Middle frontal gyrus (tissue), 1 donor: ENCODE data around the gene SUB1.
"Not testable (repeated sequence)": the region's sequence is repeated elsewhere in the genome, so short reads cannot be mapped to it uniquely, and the experiment has no call there.

ENCODE experiments used
- DNase-seq: peaks from one replicate; pipeline ENCODE4 v3.0.0-alpha.2; 2015; ENCODE audit warnings: low spot score; ENCODE audit errors: extremely low spot score

SUB1 gene

GRCh38 chr5:32585446-32586275 is at the start of gene SUB1:
Gene SUB1, plus strand, starts transcription at chr5:32585557. Its CDS starts 2,956 bp downstream, at chr5:32588513.
- DNase-seq = peak; percentile 93

GRCh38 chr5:32536246-32536645 is 49.1 kb upstream of the SUB1 start:
- no peak for DNase-seq

DNA sequence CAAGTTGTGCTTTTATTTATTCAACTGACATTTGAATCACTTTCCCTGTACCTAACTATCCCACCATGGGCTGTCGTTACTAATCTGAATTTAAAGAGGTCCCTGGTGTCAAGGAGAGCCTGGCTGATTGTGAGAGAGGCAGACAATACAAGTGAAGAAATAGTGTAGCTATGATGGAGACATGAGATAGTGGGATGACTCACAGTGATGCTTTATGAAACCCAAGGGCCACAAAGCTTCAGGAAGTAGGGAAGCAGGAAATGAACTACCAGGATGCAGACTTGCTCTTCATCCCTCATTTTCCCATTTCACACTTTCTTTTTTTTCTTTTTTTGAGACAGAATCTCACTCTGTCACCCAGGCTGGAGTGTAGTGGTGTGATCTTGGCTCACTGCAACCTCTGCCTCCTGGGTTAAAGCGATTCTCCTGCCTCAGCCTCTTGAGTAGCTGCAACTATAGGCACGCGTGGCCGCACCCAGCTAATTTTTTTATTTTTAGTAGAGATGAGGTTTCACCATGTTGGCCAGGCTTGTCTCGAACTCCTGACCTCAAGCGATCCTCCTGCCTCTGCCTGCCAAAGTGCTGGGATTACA is 47.8 kb upstream of the SUB1 start:
- not testable (repeated sequence) for DNase-seq

GRCh38 chr5:32538031-32538547 is 47.3 kb upstream of the SUB1 start:
- no peak for DNase-seq

- DNase-seq = no peak
Observed at GRCh38 chr5:32539981-32540845, 45.1 kb upstream of the SUB1 start.

GRCh38 chr5:32541241-32541640 is 44.1 kb upstream of the SUB1 start:
- no peak for DNase-seq

GRCh38 chr5:32542216-32543059 is 42.9 kb upstream of the SUB1 start:
- DNase-seq = no peak

GRCh38 chr5:32543291-32543690 is 42.1 kb upstream of the SUB1 start:
- DNase-seq = no peak

DNA sequence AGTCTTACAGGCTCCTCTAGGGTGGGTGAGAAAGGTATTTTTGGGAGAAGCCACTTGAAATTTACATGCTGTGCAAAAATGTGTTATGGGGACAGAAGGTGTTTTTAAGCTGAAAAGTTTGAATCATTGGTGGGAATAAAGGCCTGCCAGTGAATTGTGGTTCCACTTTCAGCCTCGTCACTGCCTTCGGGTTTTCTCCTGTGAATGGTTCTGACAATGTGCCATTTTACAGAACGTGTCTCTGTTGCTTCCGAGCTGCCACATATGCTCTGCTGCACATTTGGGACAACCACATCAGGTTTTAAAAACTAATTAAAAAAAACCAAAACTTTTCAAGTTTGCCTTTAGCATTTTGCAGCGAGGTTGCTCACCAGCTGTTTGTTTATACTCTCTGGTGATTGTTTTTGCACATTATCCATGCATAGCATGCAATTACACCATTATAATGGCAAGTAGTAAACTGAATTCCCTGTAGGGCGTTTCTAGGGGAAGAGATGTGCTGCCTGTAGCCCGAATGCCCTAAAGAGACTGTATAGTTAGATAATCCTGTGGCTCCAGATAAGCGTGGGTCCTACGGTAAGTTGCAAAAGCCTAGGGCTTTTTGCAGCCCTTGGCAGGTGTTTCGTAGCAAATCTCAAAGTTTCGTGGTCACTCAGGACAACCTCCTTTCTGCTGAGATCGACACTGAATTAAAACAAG is 40.1 kb upstream of the SUB1 start:
- DNase-seq = peak; percentile 32

GRCh38 chr5:32551194-32551593 is 34.2 kb upstream of the SUB1 start:
- DNase-seq = no peak

DNA sequence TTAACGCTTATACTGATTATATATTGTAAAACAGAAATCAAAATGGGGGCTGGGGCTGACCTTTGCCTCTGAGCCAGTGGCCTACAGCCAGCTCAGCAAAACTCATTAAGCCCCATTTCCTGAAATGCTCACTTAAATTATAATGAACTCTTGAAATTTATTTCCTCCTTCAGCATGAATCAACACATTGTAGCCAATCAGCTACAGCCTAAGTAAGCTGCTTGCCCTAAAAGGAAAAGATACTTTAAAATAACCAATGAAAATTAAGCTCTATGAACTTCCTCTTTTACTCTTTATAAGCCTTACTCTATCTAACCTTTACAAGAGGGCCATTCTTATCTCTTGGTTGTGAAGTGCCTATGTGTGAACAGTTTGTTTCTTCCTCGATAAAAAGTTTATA is 33.5 kb upstream of the SUB1 start:
- no peak for DNase-seq

GRCh38 chr5:32552491-32552890 is 32.9 kb upstream of the SUB1 start:
- DNase-seq = not testable (repeated sequence)

GRCh38 chr5:32552936-32553335 is 32.4 kb upstream of the SUB1 start:
- no peak for DNase-seq

- not testable (repeated sequence) for DNase-seq
Observed at GRCh38 chr5:32554181-32554780, 31.1 kb upstream of the SUB1 start.

DNA sequence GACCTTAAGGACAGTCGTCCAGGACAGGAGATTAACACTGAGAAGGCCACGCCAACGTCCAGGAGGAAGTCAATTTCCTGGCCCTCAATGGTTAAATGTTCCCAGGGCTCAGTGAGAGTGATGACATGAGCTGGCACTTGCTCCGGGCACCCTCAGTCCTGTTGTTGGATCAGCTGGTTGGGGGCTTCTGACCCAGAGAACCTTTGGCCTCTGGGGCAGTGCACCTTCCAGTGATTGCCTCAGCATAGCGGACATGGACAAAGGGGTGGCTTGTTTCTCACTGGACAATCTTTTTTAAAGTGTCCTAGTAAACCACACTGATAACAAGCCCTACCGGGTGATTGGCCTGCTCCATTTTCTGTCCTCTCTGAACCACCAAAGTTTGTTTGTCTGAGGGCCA is 28.8 kb upstream of the SUB1 start:
- DNase-seq = not testable (repeated sequence)

DNA sequence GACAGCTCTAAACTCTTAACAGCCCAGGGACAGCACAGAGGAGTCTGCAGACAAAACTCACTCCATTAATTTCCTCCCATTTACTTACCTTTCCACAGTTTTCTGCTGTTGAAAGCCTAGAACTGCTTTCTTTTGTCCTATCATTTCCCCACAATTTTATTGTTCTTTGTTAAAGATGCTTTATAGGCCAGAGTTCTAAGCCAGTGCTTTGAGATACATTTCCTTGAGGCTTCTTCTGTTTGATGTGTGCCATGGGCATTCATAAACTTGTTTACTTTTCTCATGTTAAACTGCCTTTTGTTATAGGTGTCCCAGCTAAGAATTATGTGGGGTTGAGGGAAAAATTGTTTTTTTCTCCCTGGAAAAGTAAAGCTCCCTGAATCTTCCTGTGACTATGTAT is 25.9 kb upstream of the SUB1 start:
- no peak for DNase-seq

- no peak for DNase-seq
Observed at GRCh38 chr5:32559921-32560320, 25.4 kb upstream of the SUB1 start.

DNA sequence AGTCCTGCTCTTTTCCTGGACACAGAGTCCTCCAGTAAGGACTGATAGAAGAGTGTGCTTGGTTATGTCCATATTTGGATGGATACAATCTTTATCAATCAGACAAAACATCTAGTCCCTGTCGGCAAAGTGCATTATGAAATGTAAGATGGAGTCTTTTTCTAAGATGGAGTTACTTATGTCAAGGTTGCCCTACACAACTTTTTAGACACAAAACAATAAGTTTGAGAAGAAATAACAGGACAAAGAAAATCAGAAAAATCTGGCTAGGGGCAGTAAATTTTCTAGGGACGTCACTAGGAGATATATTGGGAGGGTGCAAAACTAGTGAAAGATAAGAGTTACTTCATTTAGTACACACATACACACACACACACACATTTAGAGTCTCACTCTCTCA is 23.3 kb upstream of the SUB1 start:
- no peak for DNase-seq

DNA sequence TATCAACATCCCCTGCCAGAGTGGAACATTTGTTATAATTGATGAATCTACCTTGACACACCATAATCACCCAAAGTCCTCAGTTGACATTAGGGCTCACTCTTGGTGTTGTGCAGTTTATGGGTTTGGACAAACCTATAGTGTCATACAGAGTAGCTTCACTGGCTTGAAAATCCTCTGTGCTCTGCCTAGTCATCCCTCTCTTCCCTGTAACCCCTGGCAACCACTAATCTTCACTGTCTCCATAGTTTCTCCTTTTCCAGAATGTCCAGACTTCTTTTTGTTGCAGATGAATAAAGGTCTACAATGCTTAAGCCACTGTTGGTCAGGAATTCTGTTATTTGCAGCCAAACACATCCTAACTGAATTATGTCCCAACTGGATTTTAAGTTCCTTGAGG is 22.5 kb upstream of the SUB1 start:
- DNase-seq = no peak

DNA sequence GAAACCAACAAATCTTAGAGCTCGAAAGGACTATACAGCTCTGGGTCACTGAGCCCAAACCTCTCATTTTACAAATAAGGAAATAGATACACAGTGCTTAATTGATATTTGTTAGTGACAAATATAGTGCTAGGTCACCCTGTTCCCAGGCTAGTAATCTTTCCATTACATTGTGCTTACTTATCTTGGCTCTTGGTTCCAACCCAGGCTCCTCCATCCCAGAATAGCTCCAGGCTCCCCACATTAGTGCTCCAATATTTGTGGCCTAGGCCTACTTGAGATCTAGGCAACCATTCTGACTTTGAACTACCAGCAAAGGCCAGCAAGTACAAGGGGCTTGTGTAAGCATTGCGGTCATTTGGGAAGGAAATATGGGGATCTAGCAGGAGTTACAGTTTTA is 21.7 kb upstream of the SUB1 start:
- no peak for DNase-seq
